Neural cell (in vitro differentiated cells): ENCODE data around the gene NSUN3. TPM values are rescaled to one million over a fixed set of nuclear protein-coding genes. Genes with fewer than 3 reads are reported as not detected.
"Not testable (repeated sequence)": the region's sequence is repeated elsewhere in the genome, so short reads cannot be mapped to it uniquely, and the experiment has no call there.

Experiments used
- H2AFZ ChIP-seq: fragments of 200-600, 300-800 bp; sonication (generic), shearing (Covaris generic); 2 replicates; pipeline ENCODE4 v1.6.0; 2014; ENCODE audit warnings: low read depth, mild to moderate bottlenecking, antibody characterized with exemption, low read length, moderate library complexity
- H3F3A ChIP-seq: fragments of 200-600 bp; shearing (Covaris generic); 2 replicates; pipeline ENCODE4 v1.6.1; 2016; ENCODE audit warnings: mild to moderate bottlenecking, moderate library complexity, mixed read lengths, antibody characterized with exemption, low read length; ENCODE audit not compliant: insufficient read depth, poor library complexity, severe bottlenecking
- H3K27ac ChIP-seq: fragments of 200-600, 300-800 bp; sonication (generic), shearing (Covaris generic); 2 replicates; pipeline ENCODE4 v1.5.1; 2014; ENCODE audit warnings: mild to moderate bottlenecking, low read length, moderate library complexity
- H3K27me3 ChIP-seq: fragments of 300-800, 200-600 bp; sonication (generic), shearing (Covaris generic); 2 replicates; pipeline ENCODE4 v1.6.0; 2014; ENCODE audit warnings: mild to moderate bottlenecking, low read depth, low read length, moderate library complexity; ENCODE audit not compliant: insufficient read depth
- H3K36me3 ChIP-seq: fragments of 300-800, 200-600 bp; sonication (generic), shearing (Covaris generic); 2 replicates; pipeline ENCODE4 v1.5.1; 2014; ENCODE audit warnings: mild to moderate bottlenecking, antibody characterized with exemption, low read length, moderate library complexity; ENCODE audit not compliant: insufficient read depth
- H3K4me2 ChIP-seq: fragments of 300-800, 200-600 bp; sonication (generic), shearing (Covaris generic); 2 replicates; pipeline ENCODE4 v1.6.0; 2014; ENCODE audit warnings: mild to moderate bottlenecking, low read length
- H3K4me3 ChIP-seq: fragments of 300-800, 200-600 bp; sonication (generic), shearing (Covaris generic); 2 replicates; pipeline ENCODE4 v1.5.1; 2014; ENCODE audit warnings: mild to moderate bottlenecking, low read length, moderate library complexity
- H3K79me2 ChIP-seq: fragments of 200-600 bp; shearing (Covaris generic); replicated peaks from 2 replicates; pipeline ENCODE4 v1.6.0; 2014; ENCODE audit warnings: mild to moderate bottlenecking, low read length, moderate library complexity; ENCODE audit not compliant: insufficient read depth
- H3K9ac ChIP-seq: fragments of 300-800, 200-600 bp; sonication (generic), shearing (Covaris generic); 2 replicates; pipeline ENCODE4 v1.6.1; 2016; ENCODE audit warnings: mild to moderate bottlenecking, low read length, mixed read lengths
- H3K9me2 ChIP-seq: fragments of 200-600 bp; shearing (Covaris generic); 2 replicates; pipeline ENCODE4 v1.6.1; 2016; ENCODE audit warnings: mild to moderate bottlenecking, low read length, mixed read lengths; ENCODE audit not compliant: insufficient read depth
- H3K9me3 ChIP-seq: fragments of 200-600, 300-800 bp; sonication (generic), shearing (Covaris generic); 2 replicates; pipeline ENCODE4 v1.6.1; 2016; ENCODE audit warnings: mild to moderate bottlenecking, mixed run types, low read length, moderate library complexity, mixed read lengths
- H4K20me1 ChIP-seq: fragments of 200-600 bp; shearing (Covaris generic); 2 replicates; pipeline ENCODE4 v1.6.1; 2016; ENCODE audit warnings: mild to moderate bottlenecking, mixed run types; ENCODE audit not compliant: insufficient read depth
- CTCF ChIP-seq: fragments of 450-650 bp; IDR thresholded peaks from 2 replicates; pipeline ENCODE4 v1.5.1; 2014; ENCODE audit warnings: antibody characterized with exemption, mild to moderate bottlenecking, moderate library complexity; ENCODE audit not compliant: poor library complexity, severe bottlenecking
- EP300 ChIP-seq: fragments of 450-650 bp; conservative IDR thresholded peaks from 2 replicates; pipeline ENCODE4 v1.6.1; 2014; ENCODE audit warnings: antibody characterized with exemption, mild to moderate bottlenecking, moderate library complexity; ENCODE audit not compliant: poor library complexity, severe bottlenecking
- EZH2 ChIP-seq: fragments of 200-600, 300-800 bp; shearing (Covaris generic), sonication (generic); IDR thresholded peaks from 2 replicates; pipeline ENCODE4 v1.6.1; 2014; ENCODE audit warnings: antibody characterized with exemption, low read length, borderline replicate concordance, mild to moderate bottlenecking; ENCODE audit not compliant: insufficient read depth, poor library complexity, severe bottlenecking
- MXI1 ChIP-seq: fragments of 450-650 bp; conservative IDR thresholded peaks from 2 replicates; pipeline ENCODE4 v1.6.1; 2014; ENCODE audit warnings: antibody characterized with exemption, mild to moderate bottlenecking; ENCODE audit not compliant: poor library complexity, severe bottlenecking
- POLR2AphosphoS5 ChIP-seq: IDR thresholded peaks from 2 replicates; pipeline ENCODE4 v1.6.1; 2012
- RAD21 ChIP-seq: fragments of 450-650 bp; conservative IDR thresholded peaks from 2 replicates; pipeline ENCODE4 v1.6.1; 2014; ENCODE audit warnings: antibody characterized with exemption, mild to moderate bottlenecking, moderate library complexity
- REST ChIP-seq: IDR thresholded peaks from 2 replicates; pipeline ENCODE4 v1.6.1; 2012; ENCODE audit warnings: borderline replicate concordance
- SMC3 ChIP-seq: fragments of 450-650 bp; conservative IDR thresholded peaks from 2 replicates; pipeline ENCODE4 v1.6.1; 2014; ENCODE audit warnings: antibody characterized with exemption, mild to moderate bottlenecking, moderate library complexity; ENCODE audit not compliant: poor library complexity
- TAF1 ChIP-seq: IDR thresholded peaks from 2 replicates; pipeline ENCODE4 v1.6.1; 2012; ENCODE audit warnings: low read depth
- polyA plus RNA-seq: library from polyadenylated mRNA; depleted of rRNA; stranded (reverse); fragments of >200 nt; gene quantifications from 2 replicates; pipeline ENCODE4 v1.2.3, GENCODE V29; 2014

Gene NSUN3
- polyA plus RNA-seq, 1 donor from 2014 or later, result 10.8 TPM

GRCh38 chr3:94043285-94043684 lies 19.6 kb upstream of the NSUN3 start:
- no peak overlapping the region for H3K27ac ChIP-seq
- no peak overlapping the region for H3K9ac ChIP-seq
- no peaks in the 10 kb centered on the region for H4K20me1 ChIP-seq
- TF ChIP-seq POLR2AphosphoS5 (no peak), REST (no peak), SMC3 (no peak), TAF1 (no peak), EP300 (no peak), RAD21 (no peak), MXI1 (no peak), EZH2 (no peak), CTCF (no peak)
- H3K4me3 ChIP-seq, result no peak overlapping the region
- H3K9me2 ChIP-seq, result no peaks in the 10 kb centered on the region
- H3F3A ChIP-seq, result no peaks in the 10 kb centered on the region
- no peak overlapping the region for H2AFZ ChIP-seq
- H3K4me2 ChIP-seq, result no peak overlapping the region
- no peaks in the 10 kb centered on the region for H3K9me3 ChIP-seq
- H3K27me3 ChIP-seq, result no peaks in the 10 kb centered on the region
- no peaks in the 10 kb centered on the region for H3K79me2 ChIP-seq
- peaks cover 10% of the 10 kb centered on the region for H3K36me3 ChIP-seq

GRCh38 chr3:94044100-94044936 lies 18.5 kb upstream of the NSUN3 start:
- H3K27me3 ChIP-seq, H3K36me3 ChIP-seq, H3K79me2 ChIP-seq, H3K4me3 ChIP-seq, H2AFZ ChIP-seq, H3K9ac ChIP-seq, H4K20me1 ChIP-seq, H3K27ac ChIP-seq, H3K4me2 ChIP-seq, H3K9me2 ChIP-seq, H3F3A ChIP-seq, H3K9me3 ChIP-seq: not testable (repeated sequence)
